Activated T-helper 17 cell treated with anti-CD3 and anti-CD28 coated beads, Interleukin-2, amount 50 U/mL, for 72 hours (primary cell): ENCODE data around the gene CTBP2. TPM values are rescaled to one million over a fixed set of nuclear protein-coding genes. Genes with fewer than 3 reads are reported as not detected.

ENCODE experiments used
- ATAC-seq: fragments of 150-1000 bp; cut with Tn5 transposase; replicated peaks from 2 replicates; pipeline ENCODE4 v1.10.0; 2021; ENCODE audit warnings: mild to moderate bottlenecking, moderate library complexity
- H3K27ac Mint-ChIP-seq: one replicate; pipeline ENCODE4 v1.8.0; 2022; ENCODE audit warnings: mixed read lengths
- H3K27me3 Mint-ChIP-seq: one replicate; pipeline ENCODE4 v1.8.0; 2022; ENCODE audit warnings: mixed read lengths
- H3K36me3 Mint-ChIP-seq: one replicate; pipeline ENCODE4 v1.8.0; 2022; ENCODE audit warnings: low read depth, mild to moderate bottlenecking, mixed read lengths
- H3K4me1 Mint-ChIP-seq: one replicate; pipeline ENCODE4 v1.8.0; 2022; ENCODE audit warnings: mixed read lengths
- H3K4me3 Mint-ChIP-seq: one replicate; pipeline ENCODE4 v1.8.0; 2022; ENCODE audit warnings: mild to moderate bottlenecking, mixed read lengths
- H3K9me3 Mint-ChIP-seq: one replicate; pipeline ENCODE4 v1.8.0; 2022; ENCODE audit warnings: mixed read lengths
- total RNA-seq, 2 donors: library from RNA; stranded (reverse); gene quantifications; one replicate each; pipeline ENCODE4 v1.2.3, GENCODE V29; 2022

The CTBP2 gene
- total RNA-seq, 2 donors from 2014 or later = 0.74 to 1.1 TPM

DNA sequence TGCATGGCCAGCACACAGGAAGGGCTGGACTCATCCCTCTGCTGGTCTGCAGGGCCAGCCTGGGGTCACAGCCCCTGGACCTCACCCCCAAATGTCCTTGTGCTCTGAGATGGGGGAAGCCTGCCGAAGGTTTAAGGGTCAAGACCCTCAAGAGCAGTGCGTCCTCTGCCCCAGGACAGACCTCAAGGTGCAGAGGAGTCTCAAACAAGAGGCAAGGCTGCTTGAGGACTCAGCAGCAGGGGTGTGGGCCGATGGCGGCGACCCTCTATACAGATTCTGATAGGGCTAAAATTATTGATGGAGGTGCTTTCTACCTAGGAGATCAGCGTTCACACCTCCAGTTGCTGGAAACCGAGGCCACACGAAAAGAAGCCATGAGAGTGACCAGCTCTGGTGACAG is 137.7 kb downstream of the CTBP2 start:
- Mint-ChIP-seq H3K36me3 (no peaks in the 10 kb centered on the region), H3K9me3 (no peaks in the 10 kb centered on the region), H3K4me3 (no peak overlapping the region), H3K27ac (no peak overlapping the region), H3K4me1 (no peaks in the 10 kb centered on the region), H3K27me3 (peaks cover 5% of the 10 kb centered on the region)
- no peak for ATAC-seq

DNA sequence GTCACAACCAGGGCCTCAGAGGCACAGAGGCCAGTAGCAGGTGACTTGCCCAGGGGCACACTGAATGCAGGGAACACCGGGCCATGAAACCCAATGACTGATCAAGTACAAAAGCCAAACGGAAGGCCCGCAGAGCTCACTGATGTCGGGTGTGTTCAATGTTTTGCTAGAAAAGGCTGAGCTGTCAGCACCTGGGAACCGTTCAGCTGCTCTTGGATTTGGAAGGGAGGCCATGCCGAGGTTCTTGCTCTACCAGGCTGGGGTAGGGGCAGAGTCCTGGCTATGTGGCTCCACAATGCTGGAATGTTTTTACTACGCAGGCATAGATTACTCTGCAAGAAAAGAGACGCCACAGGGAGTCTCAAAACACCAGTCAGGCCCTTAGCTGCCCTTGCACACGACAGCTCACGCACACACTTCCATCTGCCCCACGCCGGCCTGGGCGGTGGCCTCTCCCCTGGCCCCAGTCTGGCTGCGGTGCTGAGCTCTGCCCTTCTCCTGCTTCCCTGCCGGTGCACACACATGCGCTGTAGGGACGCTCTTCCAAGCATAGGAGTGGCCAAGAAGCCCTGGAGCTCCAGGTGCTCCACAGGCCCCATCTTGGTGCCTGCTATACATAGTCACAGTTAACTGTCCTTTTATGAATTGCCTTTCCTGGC is 138.5 kb downstream of the CTBP2 start:
- Mint-ChIP-seq H3K9me3 (no peaks in the 10 kb centered on the region), H3K4me1 (no peaks in the 10 kb centered on the region), H3K36me3 (no peaks in the 10 kb centered on the region), H3K4me3 (no peak overlapping the region), H3K27ac (no peak overlapping the region), H3K27me3 (peaks cover 7% of the 10 kb centered on the region)
- ATAC-seq = no peak

DNA sequence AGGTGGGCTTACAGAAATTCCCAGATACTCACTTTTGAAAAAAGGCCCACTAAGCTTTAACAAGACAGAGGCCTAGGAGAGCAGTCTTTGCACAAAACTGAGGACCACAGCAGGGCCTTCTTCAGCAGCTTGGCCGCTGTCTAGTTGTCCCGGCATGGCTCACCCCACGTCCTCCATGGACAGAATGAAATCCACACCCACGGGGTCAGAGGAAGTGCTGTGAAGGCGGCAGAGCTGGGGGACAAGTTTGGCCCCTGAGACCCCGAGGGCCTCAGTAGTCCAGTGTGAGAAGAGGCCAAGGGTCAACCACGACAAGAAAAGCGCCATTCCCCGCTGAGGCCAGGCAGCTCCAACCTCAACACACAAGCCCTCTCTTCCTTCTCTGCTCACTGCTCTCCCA is 139.5 kb downstream of the CTBP2 start:
- Mint-ChIP-seq H3K4me1 (no peaks in the 10 kb centered on the region), H3K27me3 (peaks cover 9% of the 10 kb centered on the region), H3K36me3 (no peaks in the 10 kb centered on the region), H3K9me3 (no peaks in the 10 kb centered on the region), H3K4me3 (no peak overlapping the region), H3K27ac (no peak overlapping the region)
- ATAC-seq = no peak

DNA sequence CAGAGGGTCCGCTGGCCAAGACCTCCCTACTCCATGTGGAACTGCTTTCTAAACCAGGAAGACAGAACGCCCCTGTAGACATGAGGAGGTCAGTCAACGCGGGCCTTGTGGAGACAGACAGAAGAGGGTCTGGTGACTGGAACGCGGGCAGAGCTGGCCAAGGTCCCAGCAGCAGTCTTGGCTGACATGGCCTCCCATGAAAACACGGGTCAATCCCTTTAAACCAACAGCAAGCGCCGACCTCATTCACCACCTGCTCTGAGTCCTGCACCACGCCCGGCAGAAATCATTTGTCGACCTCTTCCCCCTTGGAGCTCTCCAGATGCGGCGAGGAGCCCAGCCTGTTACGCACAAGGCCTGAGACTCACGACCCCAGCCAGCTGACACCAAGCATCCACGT is 140.0 kb downstream of the CTBP2 start:
- Mint-ChIP-seq H3K4me1 (no peaks in the 10 kb centered on the region), H3K4me3 (no peak overlapping the region), H3K27ac (no peak overlapping the region), H3K27me3 (peaks cover 9% of the 10 kb centered on the region), H3K9me3 (no peaks in the 10 kb centered on the region), H3K36me3 (no peaks in the 10 kb centered on the region)
- no peak for ATAC-seq

DNA sequence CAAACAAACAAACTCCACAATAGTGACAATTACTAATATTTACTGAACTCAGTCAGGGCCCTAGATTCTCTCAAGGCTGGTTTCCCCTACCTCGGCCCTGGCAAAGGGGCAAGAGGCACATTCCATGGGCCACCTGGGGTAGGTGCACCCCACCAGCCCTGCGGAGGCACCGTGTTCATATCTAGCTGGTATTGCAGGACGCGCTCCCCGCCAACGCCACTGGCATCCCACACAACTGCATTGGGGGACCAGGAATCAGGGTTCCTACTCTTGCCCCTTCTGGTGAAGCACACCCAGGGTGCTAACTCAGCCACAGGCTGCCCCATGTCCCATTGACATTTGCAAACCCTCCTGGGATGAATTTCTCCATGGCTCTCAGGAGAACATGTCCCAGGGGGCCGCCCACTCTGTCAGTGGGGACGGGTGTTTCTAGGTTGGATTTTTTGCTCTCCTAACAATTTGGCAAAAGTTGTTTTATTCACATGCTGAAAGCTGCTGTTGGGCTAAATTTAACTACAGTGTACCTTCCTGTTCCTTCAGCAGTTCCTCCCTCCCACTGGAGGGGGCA is 141.7 kb downstream of the CTBP2 start:
- Mint-ChIP-seq H3K4me3 (no peak overlapping the region), H3K4me1 (no peaks in the 10 kb centered on the region), H3K36me3 (no peaks in the 10 kb centered on the region), H3K27me3 (peaks cover 12% of the 10 kb centered on the region), H3K27ac (no peak overlapping the region), H3K9me3 (no peaks in the 10 kb centered on the region)
- ATAC-seq = no peak

DNA sequence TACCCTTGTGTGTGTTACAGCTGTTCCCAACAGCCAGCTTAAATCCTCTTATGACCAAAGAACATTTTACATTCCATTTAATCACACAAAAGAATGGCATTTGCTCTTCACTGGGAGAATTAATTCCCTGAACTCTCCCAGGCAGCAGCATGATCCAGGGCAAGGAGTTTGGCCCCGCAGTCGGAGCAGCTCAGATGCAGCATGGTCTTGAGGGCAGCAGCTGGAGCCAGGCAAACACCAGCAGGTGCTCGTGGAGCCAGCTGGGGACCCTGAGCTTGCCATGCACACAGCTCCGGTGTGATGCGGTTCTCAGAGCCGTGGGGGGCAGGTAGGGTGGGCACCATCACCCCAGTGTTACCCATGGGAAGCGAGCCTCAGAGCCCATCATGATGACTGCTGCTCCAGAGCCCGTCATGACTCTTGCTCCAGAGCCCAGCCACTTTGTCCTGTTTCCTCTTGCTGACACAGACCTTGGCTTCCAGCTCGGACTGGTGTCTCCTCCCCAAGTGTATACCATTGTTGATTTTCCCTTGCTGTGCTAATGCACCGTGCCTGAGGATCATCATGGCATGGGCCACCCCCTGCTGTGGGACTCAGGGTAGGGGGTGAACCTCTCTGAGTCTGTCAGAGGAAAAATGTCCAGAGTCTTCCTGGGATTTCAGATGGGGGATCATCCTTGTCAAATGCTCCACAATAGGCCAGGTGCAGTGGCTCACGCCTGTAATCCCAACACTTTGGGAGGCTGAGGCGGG is 142.6 kb downstream of the CTBP2 start:
- Mint-ChIP-seq H3K9me3 (no peaks in the 10 kb centered on the region), H3K4me3 (no peak overlapping the region), H3K4me1 (no peaks in the 10 kb centered on the region), H3K27ac (no peak overlapping the region), H3K36me3 (no peaks in the 10 kb centered on the region), H3K27me3 (peaks cover 10% of the 10 kb centered on the region)
- no peak for ATAC-seq

DNA sequence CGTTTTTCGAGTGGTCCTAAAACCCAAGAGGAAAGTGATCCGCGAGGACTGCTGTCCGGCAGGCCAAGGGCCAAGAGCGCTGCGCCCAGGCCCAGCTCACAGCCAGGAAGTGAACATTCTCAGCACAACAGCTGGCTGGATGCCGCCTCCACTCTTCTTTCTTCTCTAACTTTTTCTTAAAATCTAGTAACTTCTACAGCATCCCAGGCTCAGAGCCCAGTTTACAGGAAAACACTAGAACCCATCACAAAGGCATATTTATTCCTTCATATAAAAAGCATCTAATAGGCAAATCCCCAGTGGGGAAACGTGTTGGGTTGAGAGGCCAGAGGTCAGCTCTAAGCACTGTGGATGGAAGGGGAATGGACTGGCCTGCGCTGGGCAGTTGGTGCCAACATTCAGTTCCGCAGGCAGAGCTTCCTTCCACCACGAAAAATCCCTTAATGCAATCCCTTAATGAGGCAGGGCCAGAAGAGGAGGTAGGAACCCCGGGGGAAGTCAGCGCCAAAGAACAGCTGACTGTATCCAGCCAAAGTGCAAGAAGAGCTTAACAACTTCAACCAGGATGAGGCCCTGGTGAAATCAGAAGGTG is 143.7 kb downstream of the CTBP2 start:
- Mint-ChIP-seq H3K4me3 (no peak overlapping the region), H3K4me1 (no peaks in the 10 kb centered on the region), H3K36me3 (no peaks in the 10 kb centered on the region), H3K27ac (no peak overlapping the region), H3K9me3 (no peaks in the 10 kb centered on the region), H3K27me3 (peaks cover 10% of the 10 kb centered on the region)
- no peak for ATAC-seq

DNA sequence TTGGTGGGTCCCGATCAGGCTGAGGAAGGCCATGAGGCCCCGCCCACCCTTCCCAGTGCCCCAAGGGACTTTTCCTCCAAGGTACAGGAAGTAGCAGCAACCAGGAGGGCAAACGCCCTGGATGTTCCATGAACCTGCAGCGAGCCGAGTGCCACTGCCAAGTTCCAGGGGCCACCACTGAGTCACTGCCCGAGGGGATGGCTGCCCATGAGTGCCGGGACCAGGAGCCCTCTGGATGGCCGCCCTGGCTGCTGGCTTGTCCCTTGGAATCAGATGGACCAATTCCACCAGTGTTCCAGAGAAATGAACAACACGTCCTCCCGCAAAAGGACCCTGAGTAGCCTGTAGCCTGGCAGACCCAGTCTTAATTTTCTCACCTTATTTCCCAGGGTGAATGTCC is 144.2 kb downstream of the CTBP2 start:
- Mint-ChIP-seq H3K27ac (no peak overlapping the region), H3K4me3 (no peak overlapping the region), H3K36me3 (no peaks in the 10 kb centered on the region), H3K4me1 (no peaks in the 10 kb centered on the region), H3K27me3 (peaks cover 10% of the 10 kb centered on the region), H3K9me3 (no peaks in the 10 kb centered on the region)
- no peak for ATAC-seq

DNA sequence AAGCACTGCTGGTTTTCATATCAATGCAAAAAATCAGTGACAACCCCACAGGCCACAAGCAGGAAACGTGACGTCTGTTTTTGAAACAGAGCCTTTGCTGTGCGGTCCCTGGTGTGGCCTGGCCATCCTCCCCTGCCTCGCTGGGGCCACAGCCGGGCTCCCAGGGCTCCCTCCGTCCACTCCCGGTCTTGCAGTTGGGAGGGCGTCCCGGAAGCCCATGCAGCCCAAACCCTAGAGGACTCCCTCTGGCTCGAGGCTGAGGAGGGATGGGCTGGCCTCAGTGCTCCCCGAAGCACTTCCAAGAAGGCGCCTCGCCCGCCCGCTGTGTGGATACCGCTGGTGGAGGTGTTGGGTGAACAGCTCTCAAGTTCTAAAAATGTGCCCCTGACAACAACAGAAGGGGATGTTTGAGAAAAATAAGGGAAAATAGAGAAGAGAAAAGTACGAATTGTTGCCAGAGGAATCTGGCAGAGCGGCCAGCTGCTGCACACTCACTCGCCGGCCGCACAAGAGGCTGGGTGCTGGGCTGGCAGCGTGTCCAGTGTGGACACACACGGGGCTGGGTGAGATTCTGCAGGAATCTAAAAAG is 144.9 kb downstream of the CTBP2 start:
- H3K36me3 Mint-ChIP-seq = no peaks in the 10 kb centered on the region
- H3K27me3 Mint-ChIP-seq = peaks cover 12% of the 10 kb centered on the region
- no peak overlapping the region for H3K4me3 Mint-ChIP-seq
- H3K9me3 Mint-ChIP-seq = no peaks in the 10 kb centered on the region
- no peaks in the 10 kb centered on the region for H3K4me1 Mint-ChIP-seq
- ATAC-seq = no peak
- H3K27ac Mint-ChIP-seq = no peak overlapping the region

DNA sequence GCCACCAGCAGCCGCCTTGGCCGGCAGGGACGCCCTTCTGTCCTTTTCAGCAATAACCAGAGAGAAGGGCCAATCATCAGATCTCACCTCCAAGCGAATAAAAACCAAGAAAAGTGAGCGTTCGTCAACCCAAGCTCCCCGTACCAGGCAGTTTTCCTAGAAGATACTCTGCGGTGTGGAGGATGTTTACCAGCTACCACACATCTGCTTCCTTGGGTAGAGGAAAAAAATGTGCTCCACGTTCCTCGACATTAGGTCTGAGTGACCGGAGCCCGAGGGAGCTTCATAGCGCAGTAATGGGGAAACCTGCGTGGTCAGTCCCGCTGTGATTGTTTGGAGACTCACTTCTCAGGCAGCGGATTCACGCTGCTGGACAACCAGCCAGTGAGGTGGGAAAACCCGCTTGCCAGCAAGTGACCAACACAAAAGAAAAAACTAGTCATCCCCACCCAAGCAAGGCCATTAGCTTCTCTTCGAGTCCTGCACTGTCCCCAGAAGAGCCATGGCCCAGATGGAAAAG is 145.5 kb downstream of the CTBP2 start:
- Mint-ChIP-seq H3K4me1 (no peaks in the 10 kb centered on the region), H3K27me3 (peaks cover 15% of the 10 kb centered on the region), H3K4me3 (no peak overlapping the region), H3K36me3 (no peaks in the 10 kb centered on the region), H3K27ac (no peak overlapping the region), H3K9me3 (no peaks in the 10 kb centered on the region)
- ATAC-seq = no peak

DNA sequence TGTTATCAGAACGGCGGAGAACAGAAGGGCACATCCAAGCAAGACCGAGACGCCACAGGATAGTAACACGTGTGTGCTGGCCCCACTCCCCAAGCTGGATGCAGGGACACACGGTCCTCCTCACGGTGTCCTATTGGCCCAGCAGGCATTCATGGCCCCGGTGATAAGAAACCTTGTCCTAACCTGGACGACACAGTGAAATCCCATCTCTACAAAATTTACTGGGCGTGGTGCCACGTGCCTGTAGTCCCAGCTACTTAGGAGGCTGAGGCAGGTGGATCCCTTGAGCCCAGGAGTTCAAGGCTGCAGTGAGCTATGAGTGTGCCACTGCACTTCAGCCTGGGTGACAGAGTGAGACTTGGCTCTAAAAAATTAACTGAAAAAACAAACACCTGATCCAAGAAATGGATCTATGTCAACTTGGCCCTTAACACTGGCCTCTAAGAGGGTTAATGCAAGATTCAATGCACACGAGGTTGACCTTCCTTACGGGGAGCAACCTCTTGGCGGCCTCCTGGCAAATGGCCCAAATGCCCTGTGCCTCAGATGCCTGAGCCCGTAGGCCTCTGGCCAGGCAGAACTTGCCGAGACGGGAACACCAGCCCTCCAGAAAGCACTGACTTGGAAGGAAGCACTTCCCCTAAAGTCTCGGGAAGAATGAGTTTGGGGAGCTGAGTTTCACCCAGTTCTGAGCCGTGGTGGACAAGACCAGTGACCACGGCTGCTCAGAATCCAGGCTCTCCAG is 146.1 kb downstream of the CTBP2 start:
- Mint-ChIP-seq H3K27ac (no peak overlapping the region), H3K4me3 (no peak overlapping the region), H3K36me3 (no peaks in the 10 kb centered on the region), H3K9me3 (no peaks in the 10 kb centered on the region), H3K4me1 (no peaks in the 10 kb centered on the region), H3K27me3 (peaks cover 15% of the 10 kb centered on the region)
- ATAC-seq = no peak

DNA sequence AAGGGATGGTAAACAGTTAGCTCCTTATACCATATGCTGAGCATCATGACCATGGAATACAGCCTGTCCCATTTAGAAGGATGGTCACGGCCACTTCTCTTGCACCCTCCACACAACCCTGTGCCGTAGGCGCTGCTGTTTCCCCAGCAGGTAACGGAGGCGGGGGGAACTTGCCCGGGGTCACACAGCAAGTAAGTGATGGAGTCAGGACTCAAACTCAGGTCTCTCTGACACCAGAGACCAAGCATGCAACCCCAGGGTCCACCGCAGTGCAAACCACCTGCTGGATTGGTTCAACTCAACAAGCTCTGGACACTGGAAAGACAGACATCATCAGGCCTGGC is 146.9 kb downstream of the CTBP2 start:
- H3K27ac Mint-ChIP-seq = no peak overlapping the region
- no peak overlapping the region for H3K4me3 Mint-ChIP-seq
- ATAC-seq = no peak
- no peaks in the 10 kb centered on the region for H3K9me3 Mint-ChIP-seq
- H3K36me3 Mint-ChIP-seq = no peaks in the 10 kb centered on the region
- H3K27me3 Mint-ChIP-seq = peaks cover 15% of the 10 kb centered on the region
- no peaks in the 10 kb centered on the region for H3K4me1 Mint-ChIP-seq

DNA sequence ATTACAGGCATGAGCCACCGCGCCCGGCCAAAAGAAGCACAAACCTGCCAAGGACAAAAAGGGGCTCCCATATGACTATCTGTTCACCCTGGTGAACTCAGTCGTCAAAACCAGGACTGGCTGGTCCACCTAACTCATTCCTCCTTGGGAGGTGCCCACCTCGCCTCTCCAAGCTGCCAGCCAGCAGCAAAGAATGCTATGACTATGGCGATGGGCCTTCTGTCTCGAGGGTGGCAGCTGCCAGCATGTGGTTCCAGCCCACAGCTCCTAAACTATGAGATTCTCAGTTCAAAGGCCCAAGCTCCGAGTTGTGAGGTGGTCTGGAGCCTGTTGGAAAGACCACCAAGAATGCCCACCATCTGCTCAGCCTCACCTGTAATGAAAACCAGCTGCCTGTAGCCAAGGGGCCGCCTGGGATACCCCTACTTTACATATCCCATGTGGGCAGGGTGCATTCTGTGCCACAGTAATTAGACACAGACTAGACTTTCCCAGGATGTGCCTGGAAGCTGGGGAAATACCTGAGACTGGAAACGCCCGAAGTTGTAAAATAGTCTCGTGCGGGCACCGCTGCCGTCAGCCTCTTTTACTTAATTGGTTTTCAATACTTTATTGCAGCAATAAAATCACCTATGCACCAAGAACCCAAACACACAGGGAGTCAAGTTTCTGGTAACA is 147.4 kb downstream of the CTBP2 start:
- Mint-ChIP-seq H3K4me1 (no peaks in the 10 kb centered on the region), H3K4me3 (no peak overlapping the region), H3K27ac (no peak overlapping the region), H3K36me3 (no peaks in the 10 kb centered on the region), H3K27me3 (peaks cover 15% of the 10 kb centered on the region), H3K9me3 (no peaks in the 10 kb centered on the region)
- ATAC-seq = no peak
